Fibroblast of the aortic adventitia (primary cell): Measurements from ENCODE around the gene NKX1-1. TPM values are rescaled to one million over a fixed set of nuclear protein-coding genes. Genes with fewer than 3 reads are reported as not detected.

Source experiments
- DNase-seq: peaks from one replicate; pipeline ENCODE4 v3.0.0-alpha.2; 2010; ENCODE audit warnings: low read depth
- H3K4me3 ChIP-seq: 2 replicates; pipeline ENCODE4 v1.5.1; 2011; ENCODE audit warnings: low read depth, mild to moderate bottlenecking, control low read depth, low read length, moderate library complexity
- CTCF ChIP-seq: IDR thresholded peaks from 2 replicates; pipeline ENCODE4 v1.5.1; 2011; ENCODE audit warnings: mild to moderate bottlenecking, low read length, control low read depth, inconsistent platforms; ENCODE audit not compliant: insufficient read depth
- total RNA-seq: library from RNA; depleted of rRNA; stranded (reverse); fragments of >200 nt; gene quantifications from 2 replicates; pipeline ENCODE4 v1.2.3, GENCODE V29; 2012; ENCODE audit warnings: low replicate concordance

The NKX1-1 gene
- total RNA-seq, 1 donor = not detected

- no peak for DNase-seq
Observed at GRCh38 chr4:1427010-1427409, 20.8 kb upstream of the NKX1-1 start.

GRCh38 chr4:1421657-1422056 lies 15.4 kb upstream of the NKX1-1 start:
- no peak overlapping the region for H3K4me3 ChIP-seq
- TF ChIP-seq CTCF = no peak
- DNase-seq = no peak

More at GRCh38 chr4:1427010-1427409, 20.8 kb upstream of the NKX1-1 start:
- no peak overlapping the region for H3K4me3 ChIP-seq
- no peak for TF ChIP-seq CTCF

GRCh38 chr4:1419708-1420107 lies 13.5 kb upstream of the NKX1-1 start:
- H3K4me3 ChIP-seq = no peak overlapping the region
- no peak for TF ChIP-seq CTCF
- DNase-seq = no peak

- H3K4me3 ChIP-seq = no peak overlapping the region
- DNase-seq = no peak
- no peak for TF ChIP-seq CTCF
Observed at GRCh38 chr4:1418494-1419285, 12.4 kb upstream of the NKX1-1 start.

GRCh38 chr4:1417522-1418390 lies 11.5 kb upstream of the NKX1-1 start:
- no peak for TF ChIP-seq CTCF
- no peak overlapping the region for H3K4me3 ChIP-seq
- DNase-seq = no peak

- DNase-seq = no peak
- no peak overlapping the region for H3K4me3 ChIP-seq
- TF ChIP-seq CTCF = no peak
Observed at GRCh38 chr4:1416948-1417260, 10.7 kb upstream of the NKX1-1 start.
